Measurements from ENCODE around the gene PCNX2. TPM values are rescaled to one million over a fixed set of nuclear protein-coding genes. Genes with fewer than 3 reads are reported as not detected.

PCNX2 gene
- total RNA-seq, 2 experiments from 2014 or later, result 46.4 to 49.4 TPM

- Mint-ChIP-seq H3K9me3 (no peaks in the 10 kb centered on the region), H3K4me3 (no peak overlapping the region), H3K27ac (no peak overlapping the region), H3K36me3 (ENCODE audit: low read depth) (peaks cover 73% of the 10 kb centered on the region), H3K27me3 (no peaks in the 10 kb centered on the region), H3K4me1 (ENCODE audit: low read depth) (no peaks in the 10 kb centered on the region)
- Histone ChIP-seq H3K27me3 (ENCODE audit: control insufficient read depth in 1 of 2, insufficient read depth in 2 of 2, low read length in 2 of 2) (no peaks in the 10 kb centered on the region), H3K9me3 (ENCODE audit: control insufficient read depth in 1 of 2, insufficient read depth in 1 of 2, low read length in 2 of 2) (no peaks in the 10 kb centered on the region), H3K36me3 (ENCODE audit: insufficient read depth, low read length) (peaks cover 31% of the 10 kb centered on the region), H3K4me1 (ENCODE audit: insufficient read depth, low read length) (no peaks in the 10 kb centered on the region), H3K4me3 (ENCODE audit: low read length) (no peak overlapping the region), H3K27ac (ENCODE audit: low read depth in 1 of 2, low read length in 2 of 2) (no peak overlapping the region)
- POLR2A ChIA-PET, result no interaction called here
- no peak for TF ChIP-seq CTCF (IDR thresholded peaks at IDR 0.05)
- DNase-seq (no peak), ATAC-seq (ENCODE audit: poor library complexity) (no peak)
- intact Hi-C loops (cut with DNase I, micrococcal nuclease), result no loop called here
- CTCF ChIA-PET, result no interaction called here
Measured at GRCh38 chr1:233015965-233016364, 279.6 kb downstream of the PCNX2 start.

- Histone ChIP-seq H3K27ac (ENCODE audit: low read depth in 1 of 2, low read length in 2 of 2) (no peak overlapping the region), H3K4me3 (ENCODE audit: low read length) (no peak overlapping the region), H3K4me1 (ENCODE audit: insufficient read depth, low read length) (no peaks in the 10 kb centered on the region), H3K27me3 (ENCODE audit: control insufficient read depth in 1 of 2, insufficient read depth in 2 of 2, low read length in 2 of 2) (no peaks in the 10 kb centered on the region), H3K36me3 (ENCODE audit: insufficient read depth, low read length) (peaks cover 20% of the 10 kb centered on the region), H3K9me3 (ENCODE audit: control insufficient read depth in 1 of 2, insufficient read depth in 1 of 2, low read length in 2 of 2) (no peaks in the 10 kb centered on the region)
- no peak overlapping the region for H3K27ac Mint-ChIP-seq
- H3K4me3 Mint-ChIP-seq, result no peak overlapping the region
- H3K4me1 Mint-ChIP-seq (ENCODE audit: low read depth), result no peaks in the 10 kb centered on the region
- CTCF ChIA-PET, result no interaction called here
- DNase-seq, result no peak
- POLR2A ChIA-PET, result no interaction called here
- H3K27me3 Mint-ChIP-seq, result no peaks in the 10 kb centered on the region
- peaks cover 72% of the 10 kb centered on the region for H3K36me3 Mint-ChIP-seq (ENCODE audit: low read depth)
- intact Hi-C loops (cut with DNase I, micrococcal nuclease), result no loop called here
- no peaks in the 10 kb centered on the region for H3K9me3 Mint-ChIP-seq
- TF ChIP-seq CTCF (IDR thresholded peaks at IDR 0.05), result no peak
- ATAC-seq (ENCODE audit: poor library complexity), result no peak
Measured at GRCh38 chr1:233012021-233012420, 283.5 kb downstream of the PCNX2 start.

- Mint-ChIP-seq H3K9me3 (no peaks in the 10 kb centered on the region), H3K27me3 (no peaks in the 10 kb centered on the region), H3K4me3 (no peak overlapping the region), H3K36me3 (ENCODE audit: low read depth) (peaks cover 67% of the 10 kb centered on the region), H3K4me1 (ENCODE audit: low read depth) (no peaks in the 10 kb centered on the region), H3K27ac (no peak overlapping the region)
- intact Hi-C loops (cut with DNase I, micrococcal nuclease), result no loop called here
- Histone ChIP-seq H3K27ac (ENCODE audit: low read depth in 1 of 2, low read length in 2 of 2) (no peak overlapping the region), H3K4me1 (ENCODE audit: insufficient read depth, low read length) (no peaks in the 10 kb centered on the region), H3K27me3 (ENCODE audit: control insufficient read depth in 1 of 2, insufficient read depth in 2 of 2, low read length in 2 of 2) (no peaks in the 10 kb centered on the region), H3K9me3 (ENCODE audit: control insufficient read depth in 1 of 2, insufficient read depth in 1 of 2, low read length in 2 of 2) (no peaks in the 10 kb centered on the region), H3K36me3 (ENCODE audit: insufficient read depth, low read length) (peaks cover 20% of the 10 kb centered on the region), H3K4me3 (ENCODE audit: low read length) (no peak overlapping the region)
- POLR2A ChIA-PET, result no interaction called here
- CTCF ChIA-PET, result no interaction called here
- no peak for TF ChIP-seq CTCF (IDR thresholded peaks at IDR 0.05)
- no peak for ATAC-seq (ENCODE audit: poor library complexity)
- no peak for DNase-seq
Measured at GRCh38 chr1:233010146-233010545, 285.4 kb downstream of the PCNX2 start.
